Inferior parietal cortex (tissue), 1 donor: ENCODE results near the gene OR10A5.
"Not testable (repeated sequence)": the region's sequence is repeated elsewhere in the genome, so short reads cannot be mapped to it uniquely, and the experiment has no call there.

Experiments used
- DNase-seq: peaks from one replicate; pipeline ENCODE4 v3.0.0-alpha.2; 2016; ENCODE audit errors: extremely low spot score

OR10A5 gene, protein sequence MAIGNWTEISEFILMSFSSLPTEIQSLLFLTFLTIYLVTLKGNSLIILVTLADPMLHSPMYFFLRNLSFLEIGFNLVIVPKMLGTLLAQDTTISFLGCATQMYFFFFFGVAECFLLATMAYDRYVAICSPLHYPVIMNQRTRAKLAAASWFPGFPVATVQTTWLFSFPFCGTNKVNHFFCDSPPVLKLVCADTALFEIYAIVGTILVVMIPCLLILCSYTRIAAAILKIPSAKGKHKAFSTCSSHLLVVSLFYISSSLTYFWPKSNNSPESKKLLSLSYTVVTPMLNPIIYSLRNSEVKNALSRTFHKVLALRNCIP

GRCh38 chr11:6845383-6845782, at the start of gene OR10A5:
OR10A5 (plus strand) TSS chr11:6845683; CDS start chr11:6845683, 0 bp downstream.
- DNase-seq: no peak

GRCh38 chr11:6799402-6799801, 46.1 kb upstream of the OR10A5 start, which contains the start of gene OR6A2:
OR6A2 (minus strand) TSS chr11:6799689; CDS start chr11:6795708, 3,981 bp downstream.
- no peak for DNase-seq

DNA sequence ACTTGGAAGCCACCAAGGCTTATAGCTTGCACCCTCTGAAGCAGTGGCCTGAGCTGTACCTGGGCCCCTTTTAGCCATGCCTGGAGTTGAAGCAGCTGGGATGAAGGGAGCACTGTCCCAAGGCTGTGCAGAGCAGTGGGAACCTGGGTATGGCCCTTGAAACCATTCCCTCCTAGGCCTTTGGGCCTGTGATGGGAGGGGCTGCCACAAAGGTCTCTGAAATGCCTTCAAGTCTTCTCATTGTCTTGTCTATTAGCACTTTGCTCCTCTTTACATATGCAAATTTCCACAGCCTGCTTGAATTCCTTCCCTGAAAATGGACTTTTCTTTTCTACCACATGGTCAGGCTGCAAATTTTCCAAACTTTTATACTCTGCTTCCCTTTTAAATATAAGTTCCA, 44.4 kb upstream of the OR10A5 start:
- DNase-seq: not testable (repeated sequence)

DNA sequence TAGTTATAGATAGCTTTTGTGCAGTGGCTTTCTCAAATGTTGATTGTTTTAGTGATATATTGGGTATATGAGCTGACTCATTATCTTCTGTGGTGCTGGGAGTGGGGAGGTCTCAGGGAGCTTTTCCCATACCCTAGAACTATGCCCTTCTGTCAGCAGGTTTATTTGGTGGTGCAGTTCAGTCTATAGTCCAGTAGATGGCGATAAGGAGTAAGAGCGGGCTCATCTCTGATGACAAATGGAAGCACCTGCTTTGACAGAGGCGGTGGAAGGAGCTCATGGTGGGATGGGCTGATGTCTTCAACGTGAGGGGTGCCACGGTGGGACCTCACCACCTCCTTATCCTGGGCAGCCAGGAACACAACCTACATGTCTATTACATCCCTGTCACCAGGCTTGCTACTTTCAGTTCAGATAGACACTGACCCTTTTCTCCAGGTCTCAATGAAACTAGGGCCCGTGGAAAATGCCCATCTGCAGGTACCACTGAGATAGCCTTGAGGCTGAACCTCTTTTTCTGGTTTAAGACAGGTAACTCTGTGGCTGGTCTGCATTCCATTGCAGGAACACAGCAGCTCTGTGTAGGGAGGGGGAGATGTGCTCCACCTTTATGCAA, 33.0 kb upstream of the OR10A5 start:
- DNase-seq: peak; percentile 58

GRCh38 chr11:6813656-6814055, 31.8 kb upstream of the OR10A5 start:
- no peak for DNase-seq

- DNase-seq: no peak
These were observed 27.8 kb upstream of the OR10A5 start for GRCh38 chr11:6817694-6818093.

- no peak for DNase-seq
These were observed 26.5 kb upstream of the OR10A5 start for GRCh38 chr11:6818967-6819366.

DNA sequence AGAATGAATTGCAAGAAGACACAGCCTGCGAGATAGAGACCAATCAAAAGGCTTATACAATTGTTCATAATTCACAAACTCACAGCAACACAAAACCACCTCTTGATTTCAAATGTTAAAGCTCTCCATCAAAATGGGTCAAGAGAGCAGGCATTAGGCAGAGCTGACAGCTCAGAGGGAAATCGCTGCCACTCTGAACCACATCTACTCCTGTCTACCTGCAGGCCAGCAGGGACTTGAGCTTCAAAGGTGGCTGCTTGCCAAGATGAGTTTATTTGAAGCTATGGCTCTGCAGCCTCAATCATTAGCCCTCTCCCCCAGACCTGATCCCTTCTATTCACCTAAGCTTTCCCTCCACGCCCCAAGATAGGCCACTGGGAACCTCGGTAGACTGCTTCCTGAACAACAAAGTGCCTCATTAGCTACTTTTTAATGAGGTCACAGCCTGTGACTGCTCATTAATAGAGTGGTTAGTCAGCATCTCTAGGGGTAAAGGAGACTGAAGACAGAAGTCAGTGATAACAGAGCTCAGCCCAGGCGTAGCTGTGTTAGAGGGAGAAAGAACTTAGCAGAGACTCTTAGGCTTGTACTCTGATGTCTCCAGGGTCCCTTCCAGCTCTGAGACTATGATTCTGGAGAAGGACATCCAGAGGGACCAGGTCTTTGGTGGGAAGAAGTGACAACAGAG, 21.2 kb upstream of the OR10A5 start:
- no peak for DNase-seq

DNA sequence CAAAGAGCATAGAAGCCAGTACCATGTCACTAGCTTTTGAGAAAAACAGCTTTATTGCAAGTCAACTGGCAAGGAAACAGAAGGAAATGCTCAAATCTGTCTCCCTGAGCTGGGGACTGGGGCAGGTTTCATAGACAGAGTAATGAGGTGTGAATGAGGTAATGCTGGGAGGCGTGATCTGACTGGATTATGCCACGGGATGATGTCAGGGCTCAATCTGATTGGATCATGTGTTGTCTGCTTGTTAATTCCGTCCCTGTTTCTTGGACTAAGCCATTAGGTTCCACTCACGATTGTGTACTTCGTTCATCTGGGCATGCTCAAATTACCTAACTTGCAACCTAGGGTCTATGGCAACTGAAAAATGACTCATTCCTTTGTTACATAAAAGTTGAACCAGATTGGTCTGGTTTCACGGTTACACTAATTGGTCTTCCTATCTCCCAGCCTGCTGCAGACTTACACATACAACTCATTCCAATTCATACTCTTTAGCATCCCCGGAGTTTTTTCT, 20.2 kb upstream of the OR10A5 start:
- DNase-seq: no peak

DNA sequence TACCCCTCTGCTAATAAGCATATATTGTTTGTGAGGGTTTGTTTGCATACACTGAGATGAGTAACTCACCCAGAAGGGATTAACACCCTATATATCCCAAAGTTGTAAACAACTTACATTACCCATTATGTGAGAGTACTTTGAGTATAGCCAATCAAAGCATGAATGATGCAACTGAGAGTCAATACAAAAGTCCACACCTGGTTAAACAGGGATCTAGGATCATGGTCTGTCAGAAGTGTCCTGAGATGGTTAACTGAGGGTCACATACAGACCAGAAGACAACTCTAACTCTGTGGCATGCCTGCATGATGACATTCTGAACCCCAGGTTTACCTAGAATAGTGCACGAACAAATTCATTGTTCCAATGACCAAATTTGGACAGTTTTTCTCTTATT, 17.4 kb upstream of the OR10A5 start:
- DNase-seq: no peak

DNA sequence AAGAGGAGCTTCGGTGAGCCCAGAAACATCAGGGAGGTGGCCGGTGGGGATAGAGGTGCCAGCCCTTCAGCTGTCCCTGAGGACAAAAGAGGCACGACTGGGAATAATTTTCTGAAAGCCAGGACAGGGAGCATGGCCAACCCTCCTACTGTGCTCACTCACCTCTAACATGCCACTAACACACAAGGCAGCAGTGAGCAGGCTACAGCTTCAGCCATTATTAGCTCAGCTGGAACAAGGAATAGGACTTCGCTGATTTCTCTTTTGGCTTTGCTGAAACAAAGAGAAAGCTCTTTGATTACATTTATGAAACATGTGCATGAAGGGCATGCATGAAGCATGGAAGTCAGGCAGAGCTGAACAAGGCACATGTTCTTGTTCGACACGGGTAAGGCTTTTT, 12.1 kb upstream of the OR10A5 start:
- no peak for DNase-seq

GRCh38 chr11:6834021-6834420, 11.5 kb upstream of the OR10A5 start:
- DNase-seq: no peak

DNA sequence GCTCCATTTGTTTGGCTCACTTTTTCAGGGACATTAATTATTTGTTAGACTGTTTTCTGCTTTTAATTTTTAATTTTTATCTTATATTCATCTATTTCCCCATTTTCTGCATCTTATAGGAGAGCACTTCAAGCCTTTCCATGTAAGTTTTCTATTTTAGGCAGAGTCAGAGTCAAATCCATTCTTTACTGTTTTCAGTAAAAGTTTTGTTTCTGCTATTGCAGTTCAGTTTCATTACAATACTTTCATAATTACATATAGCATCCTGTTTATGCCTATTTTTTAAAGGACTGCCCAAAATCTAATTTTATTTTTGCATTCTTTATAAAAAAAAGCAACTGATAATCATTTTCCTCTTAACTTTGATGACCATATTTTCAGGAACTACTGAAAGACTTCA, 3.8 kb upstream of the OR10A5 start:
- no peak for DNase-seq

DNA sequence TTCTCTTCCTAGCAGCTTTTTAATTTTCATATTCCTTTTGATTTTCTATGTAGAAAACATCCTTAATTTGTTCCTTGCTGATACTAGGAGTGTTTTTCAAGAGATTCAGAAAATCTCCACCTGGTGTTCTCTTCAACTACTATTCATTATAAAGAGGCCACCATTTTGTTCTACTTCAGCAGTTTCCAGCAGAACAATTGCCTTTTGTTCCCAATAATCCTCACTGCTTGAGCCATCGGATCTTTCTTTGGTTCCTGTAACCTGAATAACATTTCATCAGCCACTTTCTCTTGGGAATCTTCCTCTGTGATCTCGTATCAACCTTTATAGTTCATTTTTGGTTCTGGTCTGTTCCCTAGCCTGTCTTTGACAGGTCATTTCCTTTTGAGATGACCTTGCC, 1.8 kb upstream of the OR10A5 start:
- no peak for DNase-seq

- DNase-seq: no peak
These were observed 1.1 kb upstream of the OR10A5 start for GRCh38 chr11:6844356-6844755.

- no peak for DNase-seq
These were observed 5.0 kb downstream of the OR10A5 start for GRCh38 chr11:6850526-6850925.

- not testable (repeated sequence) for DNase-seq
These were observed 9.3 kb downstream of the OR10A5 start for GRCh38 chr11:6854801-6855200.

GRCh38 chr11:6855971-6856541, 10.6 kb downstream of the OR10A5 start:
- no peak for DNase-seq

GRCh38 chr11:6856871-6857270, 11.4 kb downstream of the OR10A5 start:
- DNase-seq: no peak

DNA sequence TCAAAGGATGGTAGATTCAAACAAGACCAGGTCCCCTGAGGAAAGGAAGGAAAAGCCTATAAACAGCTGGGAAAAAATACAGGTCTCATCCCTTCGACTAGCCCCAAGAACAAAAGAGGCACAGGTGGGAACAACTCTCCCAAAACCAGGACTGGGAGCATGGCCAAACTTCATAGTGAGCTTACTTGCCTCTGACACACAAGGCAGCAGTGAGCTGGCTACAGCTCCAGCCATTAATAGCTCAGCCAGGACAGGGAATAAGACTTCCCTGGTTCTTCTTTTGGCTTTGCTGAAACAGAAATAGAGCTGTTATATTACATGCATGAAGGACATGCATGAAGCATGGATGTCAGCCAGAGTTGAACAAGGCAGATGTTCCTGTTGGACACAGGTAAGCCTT, 17.5 kb downstream of the OR10A5 start, which contains the start of gene OR10A2:
Gene OR10A2 (plus strand): TSS at position 97 of the 400 bp plus-strand sequence. CDS start 6,698 bp downstream, outside the sequence.
- DNase-seq: peak; percentile 5

GRCh38 chr11:6864438-6864837, 19.0 kb downstream of the OR10A5 start:
- DNase-seq: no peak

GRCh38 chr11:6871278-6871677, 25.8 kb downstream of the OR10A5 start:
- DNase-seq: no peak
